Measurements from ENCODE around the gene LPAR1. TPM values are rescaled to one million over a fixed set of nuclear protein-coding genes. Genes with fewer than 3 reads are reported as not detected.

Gene LPAR1
- total RNA-seq, 1 donor from 2014 or later = 36.0 TPM

DNA sequence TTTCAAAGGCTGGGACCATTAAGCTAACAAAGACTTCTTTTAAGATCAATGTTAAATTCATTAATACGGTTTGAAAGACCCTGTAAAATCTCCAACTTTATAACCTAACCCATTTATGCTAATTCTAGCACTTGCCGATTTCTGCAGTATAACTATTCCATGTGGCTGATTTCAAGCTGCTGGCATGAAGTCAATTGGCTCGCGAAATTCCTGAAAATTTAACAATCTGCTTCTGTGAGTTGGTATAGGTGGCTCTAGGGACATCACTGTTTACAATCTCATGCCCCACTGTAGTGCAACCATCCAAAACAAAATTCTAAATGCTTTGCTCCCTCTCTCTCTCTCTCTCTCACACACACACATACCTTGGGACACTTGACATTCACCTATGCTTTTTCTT, 70.2 kb downstream of the LPAR1 start:
- no peak overlapping the region for H3K4me3 Mint-ChIP-seq
- H3K27ac Mint-ChIP-seq = no peak overlapping the region
- Histone ChIP-seq H2AFZ (replicated peaks) (no peak overlapping the region), H3F3A (ENCODE audit: low read depth) (no peaks in the 10 kb centered on the region), H3K27ac (no peak overlapping the region), H3K4me3 (no peak overlapping the region), H3K79me2 (ENCODE audit: low read depth) (peaks cover 10% of the 10 kb centered on the region), H3K4me1 (no peaks in the 10 kb centered on the region), H3K4me2 (no peak overlapping the region), H3K9me3 (ENCODE audit: low read depth) (no peaks in the 10 kb centered on the region), H3K9ac (no peak overlapping the region), H3K27me3 (no peaks in the 10 kb centered on the region), H3K36me3 (peaks cover 13% of the 10 kb centered on the region), H4K20me1 (ENCODE audit: low read depth) (peaks cover 8% of the 10 kb centered on the region)
- H3K9me3 Mint-ChIP-seq = no peaks in the 10 kb centered on the region
- H3K36me3 Mint-ChIP-seq = peaks cover 20% of the 10 kb centered on the region
- TF ChIP-seq CTCF (IDR thresholded peaks at IDR 0.05) = no peak
- no peak for TF ChIP-seq EZH2 (IDR thresholded peaks at IDR 0.05)
- no peak for TF ChIP-seq EZH2phosphoT487 (IDR thresholded peaks at IDR 0.05)
- no peaks in the 10 kb centered on the region for H3K27me3 Mint-ChIP-seq (ENCODE audit: insufficient read depth, low read depth)
- no peak for DNase-seq (ENCODE audit: low spot score)
- H3K4me1 Mint-ChIP-seq = peaks cover 7% of the 10 kb centered on the region

GRCh38 chr9:110967196-110967595, 71.1 kb downstream of the LPAR1 start:
- Mint-ChIP-seq H3K9me3 (no peaks in the 10 kb centered on the region), H3K36me3 (peaks cover 21% of the 10 kb centered on the region), H3K27me3 (ENCODE audit: insufficient read depth, low read depth) (no peaks in the 10 kb centered on the region), H3K4me1 (peaks cover 7% of the 10 kb centered on the region), H3K4me3 (no peak overlapping the region), H3K27ac (no peak overlapping the region)
- Histone ChIP-seq H3K4me2 (no peak overlapping the region), H3K27ac (no peak overlapping the region), H2AFZ (replicated peaks) (no peak overlapping the region), H3K9me3 (ENCODE audit: low read depth) (no peaks in the 10 kb centered on the region), H3K4me1 (no peaks in the 10 kb centered on the region), H3K36me3 (peaks cover 13% of the 10 kb centered on the region), H3F3A (ENCODE audit: low read depth) (no peaks in the 10 kb centered on the region), H4K20me1 (ENCODE audit: low read depth) (peaks cover 8% of the 10 kb centered on the region), H3K9ac (no peak overlapping the region), H3K79me2 (ENCODE audit: low read depth) (peaks cover 9% of the 10 kb centered on the region), H3K4me3 (no peak overlapping the region), H3K27me3 (no peaks in the 10 kb centered on the region)
- no peak for DNase-seq (ENCODE audit: low spot score)
- TF ChIP-seq EZH2phosphoT487 (IDR thresholded peaks at IDR 0.05) = no peak
- no peak for TF ChIP-seq EZH2 (IDR thresholded peaks at IDR 0.05)
- TF ChIP-seq CTCF (IDR thresholded peaks at IDR 0.05) = no peak

DNA sequence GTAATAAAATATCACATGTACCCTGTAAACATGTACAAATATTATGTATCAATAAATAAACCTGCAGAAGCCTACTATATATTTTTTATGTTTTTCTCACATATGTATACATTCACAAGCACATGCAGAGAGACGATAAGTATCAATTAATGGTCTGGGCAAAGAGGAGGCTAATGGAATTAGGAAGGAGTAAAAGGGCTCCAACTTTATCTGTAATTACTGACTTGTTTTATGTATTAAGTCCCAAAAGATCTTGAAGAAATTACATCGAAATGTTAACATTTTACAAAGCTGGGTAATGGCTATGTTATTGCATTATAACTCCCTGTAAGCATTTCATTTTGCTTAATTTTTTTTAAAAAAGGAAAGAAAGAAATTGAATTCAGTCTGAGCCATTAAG, 78.0 kb downstream of the LPAR1 start:
- Histone ChIP-seq H3K27ac (no peak overlapping the region), H3K4me2 (no peak overlapping the region), H2AFZ (replicated peaks) (no peak overlapping the region), H3K9me3 (ENCODE audit: low read depth) (peaks cover 10% of the 10 kb centered on the region), H3K27me3 (no peaks in the 10 kb centered on the region), H3F3A (ENCODE audit: low read depth) (no peaks in the 10 kb centered on the region), H3K36me3 (peaks cover 25% of the 10 kb centered on the region), H3K4me1 (no peaks in the 10 kb centered on the region), H3K4me3 (no peak overlapping the region), H3K9ac (no peak overlapping the region), H4K20me1 (ENCODE audit: low read depth) (no peaks in the 10 kb centered on the region), H3K79me2 (ENCODE audit: low read depth) (peaks cover 18% of the 10 kb centered on the region)
- H3K4me1 Mint-ChIP-seq = no peaks in the 10 kb centered on the region
- no peak for DNase-seq (ENCODE audit: low spot score)
- TF ChIP-seq CTCF (IDR thresholded peaks at IDR 0.05) = no peak
- TF ChIP-seq EZH2phosphoT487 (IDR thresholded peaks at IDR 0.05) = no peak
- TF ChIP-seq EZH2 (IDR thresholded peaks at IDR 0.05) = no peak
- peaks cover 32% of the 10 kb centered on the region for H3K36me3 Mint-ChIP-seq
- no peak overlapping the region for H3K4me3 Mint-ChIP-seq
- H3K27me3 Mint-ChIP-seq (ENCODE audit: insufficient read depth, low read depth) = no peaks in the 10 kb centered on the region
- H3K9me3 Mint-ChIP-seq = peaks cover 27% of the 10 kb centered on the region
- H3K27ac Mint-ChIP-seq = no peak overlapping the region
